Coronary artery (tissue), 2 donors: Measurements from ENCODE around the gene TMEM38A.

ENCODE experiments used
- DNase-seq: peaks from one replicate; pipeline ENCODE4 v3.0.0-alpha.2; 2017; ENCODE audit warnings: low spot score
- H3K27ac ChIP-seq, 2 donors: fragments of 200-600 bp; sonication (generic); one replicate each; pipeline ENCODE4 v1.5.1; 2016 to 2019
- H3K4me3 ChIP-seq: fragments of 200-600 bp; sonication (generic); 2 replicates; pipeline ENCODE4 v1.5.1; 2016; ENCODE audit warnings: mild to moderate bottlenecking, moderate library complexity
- TF ChIP-seq, protein P1 (sequence below): fragments of 200-600 bp; sonication (generic); IDR thresholded peaks from one replicate; pipeline ENCODE4 v1.5.1; 2019; ENCODE audit warnings: antibody characterized with exemption

The TMEM38A gene

DNA sequence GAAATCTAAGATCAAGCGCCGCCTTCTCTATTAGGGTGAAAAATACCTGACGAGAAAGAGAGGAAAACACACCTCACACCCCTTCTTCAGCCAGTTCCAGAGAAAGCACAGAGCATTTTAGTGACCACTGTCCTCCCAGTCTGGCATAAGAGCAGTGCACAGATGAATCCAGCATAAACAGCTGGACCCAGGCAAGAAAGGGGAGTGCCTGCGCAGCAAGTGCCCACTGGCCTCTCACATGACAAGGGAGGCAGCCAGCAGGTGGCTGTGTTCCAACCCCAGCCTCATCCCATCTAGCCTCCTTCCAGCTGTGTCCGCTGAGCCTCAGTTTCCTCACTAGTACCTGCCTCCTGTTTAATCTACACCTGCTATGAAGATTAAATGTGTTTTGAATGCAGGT is 40.9 kb upstream of the TMEM38A start:
- Histone ChIP-seq H3K4me3 (no peak overlapping the region), H3K27ac (no peak overlapping the region)
- TF ChIP-seq, protein P1, sequence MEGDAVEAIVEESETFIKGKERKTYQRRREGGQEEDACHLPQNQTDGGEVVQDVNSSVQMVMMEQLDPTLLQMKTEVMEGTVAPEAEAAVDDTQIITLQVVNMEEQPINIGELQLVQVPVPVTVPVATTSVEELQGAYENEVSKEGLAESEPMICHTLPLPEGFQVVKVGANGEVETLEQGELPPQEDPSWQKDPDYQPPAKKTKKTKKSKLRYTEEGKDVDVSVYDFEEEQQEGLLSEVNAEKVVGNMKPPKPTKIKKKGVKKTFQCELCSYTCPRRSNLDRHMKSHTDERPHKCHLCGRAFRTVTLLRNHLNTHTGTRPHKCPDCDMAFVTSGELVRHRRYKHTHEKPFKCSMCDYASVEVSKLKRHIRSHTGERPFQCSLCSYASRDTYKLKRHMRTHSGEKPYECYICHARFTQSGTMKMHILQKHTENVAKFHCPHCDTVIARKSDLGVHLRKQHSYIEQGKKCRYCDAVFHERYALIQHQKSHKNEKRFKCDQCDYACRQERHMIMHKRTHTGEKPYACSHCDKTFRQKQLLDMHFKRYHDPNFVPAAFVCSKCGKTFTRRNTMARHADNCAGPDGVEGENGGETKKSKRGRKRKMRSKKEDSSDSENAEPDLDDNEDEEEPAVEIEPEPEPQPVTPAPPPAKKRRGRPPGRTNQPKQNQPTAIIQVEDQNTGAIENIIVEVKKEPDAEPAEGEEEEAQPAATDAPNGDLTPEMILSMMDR = no peak
- DNase-seq = no peak

DNA sequence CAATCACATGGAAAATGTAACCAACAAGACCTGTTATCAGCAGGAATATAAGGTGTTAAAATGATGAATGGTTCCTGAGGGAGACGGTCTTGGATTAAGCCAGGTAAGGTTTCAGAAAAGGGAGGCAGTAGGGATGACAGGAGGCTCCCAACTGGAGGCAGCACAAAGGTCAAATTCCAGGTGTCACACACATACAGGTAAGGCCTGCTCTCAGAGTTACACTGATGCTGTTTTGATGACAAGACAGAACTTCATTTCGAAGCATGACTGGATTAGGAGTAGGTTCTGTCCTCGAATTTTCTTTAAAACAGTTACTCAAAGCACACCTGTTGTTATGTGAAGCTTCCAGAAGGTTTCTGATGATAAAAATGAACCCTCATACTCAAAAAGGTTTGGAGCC is 40.4 kb upstream of the TMEM38A start:
- TF ChIP-seq, protein P1 = no peak
- no peak overlapping the region for H3K4me3 ChIP-seq
- no peak for DNase-seq
- H3K27ac ChIP-seq = no peak overlapping the region

DNA sequence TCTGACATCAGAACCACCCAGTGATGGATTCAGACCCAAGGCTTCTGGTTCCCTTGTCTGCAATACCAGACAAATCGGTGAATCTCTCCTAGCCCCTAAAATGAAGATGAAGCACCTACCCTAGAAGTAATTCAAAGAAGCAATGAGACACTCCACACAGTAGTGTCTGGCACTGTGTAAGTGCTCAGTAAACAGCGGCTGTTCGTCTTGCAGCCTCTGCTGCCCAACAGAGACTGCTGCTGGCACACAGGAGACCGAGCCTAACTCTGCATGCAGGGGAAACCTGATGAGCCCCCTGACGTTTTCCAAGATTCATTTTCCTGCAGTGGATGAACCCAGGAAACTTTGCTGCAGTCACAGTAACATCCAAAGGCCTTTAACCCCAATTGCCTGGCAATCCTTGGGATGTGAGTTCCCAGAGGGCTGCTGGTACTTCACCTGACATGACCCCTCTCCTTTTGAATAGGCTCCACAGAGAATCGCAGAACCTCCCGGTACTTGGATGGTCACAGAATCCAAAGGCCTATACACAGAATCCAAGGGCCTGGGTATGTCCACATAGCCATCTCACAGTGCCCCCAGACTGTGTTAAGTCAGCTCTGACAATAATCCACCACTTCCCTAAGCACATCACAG is 39.7 kb upstream of the TMEM38A start:
- no peak overlapping the region for H3K27ac ChIP-seq
- TF ChIP-seq, protein P1 = no peak

DNA sequence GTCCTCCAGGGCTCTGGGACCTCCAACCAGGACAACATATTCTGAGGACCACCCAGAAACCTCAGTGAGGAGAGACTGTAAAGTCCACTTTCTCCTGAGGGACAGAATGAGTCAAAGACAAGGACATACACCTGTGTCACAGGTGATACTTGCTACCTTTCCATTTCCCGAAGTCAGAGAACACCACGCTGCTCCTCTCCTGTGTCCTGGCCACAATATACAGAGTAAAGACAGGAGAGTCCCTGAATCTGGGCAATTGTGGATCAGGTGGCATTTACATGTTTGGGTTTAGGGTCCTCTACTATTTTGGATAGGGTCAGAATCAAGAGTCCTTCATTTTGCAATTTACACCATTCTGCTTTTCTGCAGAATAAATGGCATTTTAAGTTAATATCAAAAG is 37.9 kb upstream of the TMEM38A start:
- H3K4me3 ChIP-seq = no peak overlapping the region
- DNase-seq = no peak
- H3K27ac ChIP-seq = no peak overlapping the region
- TF ChIP-seq, protein P1 = no peak

More for the DNA sequence above, 39.7 kb upstream of the TMEM38A start:
- no peak overlapping the region for H3K4me3 ChIP-seq
- DNase-seq = no peak

DNA sequence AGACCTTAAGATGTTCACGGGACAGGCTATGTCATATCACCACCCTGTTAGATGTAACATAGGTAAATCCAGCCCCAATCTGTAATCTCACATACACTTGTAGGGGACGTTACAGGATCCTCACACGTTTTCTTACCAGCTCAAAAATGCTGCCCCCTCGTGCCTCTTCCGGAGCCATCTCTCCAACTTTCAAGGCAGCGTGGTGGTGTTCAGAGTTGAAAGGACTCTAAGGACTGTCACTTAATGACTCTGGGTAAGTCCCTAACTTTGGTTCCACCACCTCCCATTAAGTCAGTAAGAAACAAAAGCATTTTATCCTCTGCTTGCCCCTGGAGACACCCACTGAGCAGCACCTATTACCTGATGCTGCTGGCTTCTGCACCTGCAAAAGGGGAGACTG is 37.4 kb upstream of the TMEM38A start:
- Histone ChIP-seq H3K27ac (no peak overlapping the region), H3K4me3 (no peak overlapping the region)
- TF ChIP-seq, protein P1 = no peak
- DNase-seq = no peak

DNA sequence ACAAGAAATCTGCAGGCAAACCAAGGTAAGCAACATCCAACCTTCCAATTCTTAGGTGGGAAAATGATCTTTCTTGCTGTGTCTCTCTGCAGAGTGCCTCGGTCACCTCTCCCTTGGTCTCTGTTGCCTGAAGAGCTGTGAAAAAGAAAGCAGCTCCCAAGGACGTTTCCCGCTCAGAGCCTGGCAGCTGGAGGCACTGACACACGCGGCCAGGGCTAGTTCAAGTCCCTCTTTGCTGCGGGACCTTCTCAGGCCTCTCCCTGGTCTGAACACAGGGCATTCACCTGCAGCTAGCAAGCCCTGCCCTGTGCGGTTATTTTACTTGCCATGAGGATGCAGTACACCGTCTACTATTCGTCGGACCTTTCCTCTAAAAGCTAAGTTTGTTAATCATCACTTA is 36.7 kb upstream of the TMEM38A start:
- Histone ChIP-seq H3K27ac (no peak overlapping the region), H3K4me3 (no peak overlapping the region)
- no peak for DNase-seq
- TF ChIP-seq, protein P1 = no peak

DNA sequence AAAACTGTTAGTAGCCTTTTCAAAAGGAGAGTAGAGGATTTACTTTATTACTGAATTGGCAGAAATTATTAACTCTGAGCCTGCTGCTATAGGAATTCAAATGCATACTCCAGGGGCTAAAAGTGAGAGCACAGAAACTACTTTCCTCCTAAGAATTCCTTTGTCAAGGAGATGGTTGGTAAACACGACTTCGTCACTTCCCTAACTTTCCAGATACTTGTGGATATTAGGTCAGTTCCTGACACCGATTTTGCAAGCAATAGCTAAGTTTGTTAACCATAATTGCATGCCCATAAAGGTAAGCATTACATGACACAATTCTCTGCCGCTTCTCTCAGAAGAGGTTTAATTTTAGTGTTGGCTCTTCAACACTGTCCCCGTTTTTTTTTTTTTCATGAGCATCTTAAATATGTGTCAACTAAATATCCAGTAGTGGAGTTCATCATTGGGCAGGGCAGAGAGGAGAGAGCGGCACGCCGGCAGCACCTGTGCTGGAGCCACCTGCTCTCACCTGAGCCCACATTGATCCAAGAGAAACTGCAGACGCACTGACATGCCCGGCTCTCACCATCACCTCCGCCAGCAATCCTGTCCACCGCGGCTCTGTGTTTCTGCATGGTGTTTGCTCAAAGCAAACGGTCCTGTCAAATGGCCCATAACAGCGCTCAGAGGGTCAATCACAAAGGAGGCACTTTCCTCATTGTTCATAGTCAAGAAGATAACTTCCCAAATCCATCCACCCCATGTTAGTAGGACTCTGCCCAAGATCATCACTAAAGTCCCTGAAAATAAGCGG is 35.6 kb upstream of the TMEM38A start:
- no peak overlapping the region for H3K27ac ChIP-seq
- no peak overlapping the region for H3K4me3 ChIP-seq
- TF ChIP-seq, protein P1 = no peak
- no peak for DNase-seq
